Prostate gland (tissue), 2 donors: ENCODE data around the gene SASH1.

Experiments used
- CTCF ChIP-seq, 4 experiments: fragments of 200-600 bp in 2 of 4; fragments of 450-650 bp in 2 of 4; sonication (generic) in 2 of 4; IDR thresholded peaks; 1 replicate in 3 of 4; 2 replicates in 1 of 4; pipeline ENCODE4 v1.5.1; 2016 to 2019; ENCODE audit warnings: antibody characterized with exemption in 4 of 4, mild to moderate bottlenecking in 2 of 4, moderate library complexity in 2 of 4
- POLR2A ChIP-seq: fragments of 450-650 bp; IDR thresholded peaks from one replicate; pipeline ENCODE4 v1.6.1; 2016; ENCODE audit warnings: antibody characterized with exemption, mild to moderate bottlenecking
- POLR2AphosphoS5 ChIP-seq: sonication (generic); formaldehyde crosslinking; IDR thresholded peaks from one replicate; pipeline ENCODE4 v1.6.1; 2017; ENCODE audit warnings: antibody characterized with exemption

GRCh38 chr6:148457843-148458159 is 115.2 kb downstream of the SASH1 start:
- no peak for TF ChIP-seq CTCF (IDR thresholded peaks at IDR 0.05)
- no peak for TF ChIP-seq POLR2A
- TF ChIP-seq POLR2AphosphoS5: no peak
